NCI-H1436 treated with DMSO at 0.1 percent for 48 hours (cell line): ENCODE data around the gene ARMC8.
A peak's percentile ranks its signal among the peaks of the same experiment; 100 is the strongest.
"Not testable (repeated sequence)": the region's sequence is repeated elsewhere in the genome, so short reads cannot be mapped to it uniquely, and the experiment has no call there.

Source experiments
- DNase-seq: peaks from one replicate; lab custom pipeline; 2025; lab: John Stamatoyannopoulos, UW

The ARMC8 gene, protein sequence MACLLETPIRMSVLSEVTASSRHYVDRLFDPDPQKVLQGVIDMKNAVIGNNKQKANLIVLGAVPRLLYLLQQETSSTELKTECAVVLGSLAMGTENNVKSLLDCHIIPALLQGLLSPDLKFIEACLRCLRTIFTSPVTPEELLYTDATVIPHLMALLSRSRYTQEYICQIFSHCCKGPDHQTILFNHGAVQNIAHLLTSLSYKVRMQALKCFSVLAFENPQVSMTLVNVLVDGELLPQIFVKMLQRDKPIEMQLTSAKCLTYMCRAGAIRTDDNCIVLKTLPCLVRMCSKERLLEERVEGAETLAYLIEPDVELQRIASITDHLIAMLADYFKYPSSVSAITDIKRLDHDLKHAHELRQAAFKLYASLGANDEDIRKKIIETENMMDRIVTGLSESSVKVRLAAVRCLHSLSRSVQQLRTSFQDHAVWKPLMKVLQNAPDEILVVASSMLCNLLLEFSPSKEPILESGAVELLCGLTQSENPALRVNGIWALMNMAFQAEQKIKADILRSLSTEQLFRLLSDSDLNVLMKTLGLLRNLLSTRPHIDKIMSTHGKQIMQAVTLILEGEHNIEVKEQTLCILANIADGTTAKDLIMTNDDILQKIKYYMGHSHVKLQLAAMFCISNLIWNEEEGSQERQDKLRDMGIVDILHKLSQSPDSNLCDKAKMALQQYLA

DNA sequence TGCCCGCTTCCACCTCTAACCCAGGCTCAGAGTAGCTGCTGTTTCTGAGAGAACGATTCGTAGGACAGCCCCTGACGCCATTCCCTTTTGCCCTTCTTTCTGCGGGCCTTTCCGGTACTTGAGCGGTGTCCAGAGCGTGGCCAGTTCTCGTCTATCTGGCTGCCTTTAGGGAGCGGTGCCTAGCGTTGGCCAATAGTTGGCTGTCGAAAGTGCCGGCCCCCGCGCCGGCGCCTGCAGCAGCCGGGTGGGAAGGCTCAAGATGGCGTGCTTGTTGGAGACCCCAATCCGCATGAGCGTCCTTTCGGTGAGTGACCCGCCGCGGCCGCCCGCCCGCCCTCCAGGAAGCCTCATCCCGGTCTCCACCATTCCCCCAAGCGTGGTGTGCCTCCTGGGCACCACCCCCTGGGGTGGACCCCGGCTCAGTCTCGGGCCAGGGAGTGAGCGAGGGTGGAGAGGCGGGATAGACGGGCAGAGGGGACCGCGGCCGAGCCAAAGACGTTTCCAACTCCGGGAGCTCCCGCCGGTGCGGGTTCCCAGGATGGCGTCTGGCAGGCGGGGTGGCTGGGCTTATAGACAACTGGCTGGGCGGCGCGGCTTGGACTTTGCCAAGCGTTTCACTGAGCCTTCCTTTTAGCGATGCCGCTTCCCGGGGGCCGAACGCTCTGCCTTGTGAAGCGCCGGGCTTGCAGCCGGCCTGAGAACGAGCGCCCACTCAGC is at the start of gene ARMC8:
Gene ARMC8 (plus strand): TSS at position 6 of the 717 bp plus-strand sequence. CDS start 254 bp downstream, at position 260.
- DNase-seq = no peak

DNA sequence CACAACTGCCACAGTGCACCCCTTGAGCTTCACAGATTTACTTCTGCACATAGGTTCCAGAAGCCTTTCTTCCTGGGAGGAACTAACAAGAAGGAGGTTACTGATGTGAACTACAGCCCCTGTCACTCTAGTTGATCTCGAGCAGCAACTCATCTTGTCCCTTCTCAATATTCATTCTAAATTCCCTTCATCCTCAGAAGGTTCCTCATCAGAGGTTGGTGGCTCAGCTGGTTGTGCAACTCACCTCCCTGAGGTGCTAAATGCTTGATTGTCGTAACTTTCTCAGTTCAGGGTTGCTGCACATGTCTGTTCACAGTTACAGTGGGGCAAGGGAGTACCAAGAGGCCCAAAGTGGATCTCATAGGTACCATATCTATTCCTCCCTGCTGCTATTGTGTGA is 49.2 kb upstream of the ARMC8 start:
- no peak for DNase-seq

DNA sequence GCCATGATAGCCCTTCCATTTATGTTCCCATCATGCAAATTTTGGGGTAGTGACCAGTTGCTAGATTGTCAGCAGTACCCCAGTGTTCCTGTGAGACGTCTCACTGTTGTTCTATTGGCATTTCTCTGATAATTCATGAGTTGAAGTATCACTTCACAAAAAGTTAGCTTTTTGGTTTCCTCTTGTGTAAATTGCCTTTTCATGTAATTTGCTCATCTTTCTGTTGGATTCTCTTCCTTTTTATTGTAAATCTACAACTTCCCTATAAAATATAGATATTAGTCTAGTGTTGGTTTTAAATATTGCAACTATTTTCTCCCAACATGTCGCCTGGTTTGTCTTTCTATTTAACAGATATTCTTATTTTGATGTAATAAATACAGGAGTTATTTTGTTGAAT is 47.4 kb upstream of the ARMC8 start:
- DNase-seq = no peak

DNA sequence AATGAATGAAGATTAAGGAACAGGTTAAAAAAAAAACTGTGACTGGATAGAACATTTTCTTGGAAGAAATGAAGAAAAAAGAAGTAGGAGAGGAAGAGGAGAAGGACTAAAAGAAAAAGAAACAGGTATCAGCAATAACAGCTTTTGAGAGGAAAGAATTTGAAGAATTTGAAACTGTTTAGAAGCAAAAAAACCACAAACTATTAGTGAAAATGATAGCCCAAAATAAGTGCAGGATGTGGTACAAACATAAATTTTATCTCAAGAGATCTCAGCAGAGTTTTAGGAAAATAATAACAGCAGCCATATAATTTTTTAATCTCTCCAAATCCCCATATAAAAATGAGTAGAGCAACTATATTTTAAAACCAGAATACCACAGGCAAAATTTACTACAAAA is 46.2 kb upstream of the ARMC8 start:
- no peak for DNase-seq

DNA sequence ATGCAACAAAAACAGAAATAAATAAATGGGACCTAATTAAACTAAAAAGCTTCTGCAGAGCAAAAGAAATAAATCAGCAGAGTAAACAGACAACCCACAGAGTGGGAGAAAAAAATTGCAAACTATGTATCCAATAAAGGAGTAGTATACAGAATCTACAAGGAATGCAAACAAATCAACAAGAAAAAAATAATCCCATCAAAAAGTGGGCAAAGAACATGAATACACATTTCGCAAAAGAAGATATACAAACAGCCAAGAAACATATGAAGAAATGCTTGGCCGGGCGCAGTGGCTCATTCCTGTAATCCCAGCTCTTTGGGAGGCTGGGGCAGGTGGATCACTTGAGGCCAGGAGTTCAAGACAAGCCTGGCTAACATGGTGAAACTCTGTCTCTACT is 44.9 kb upstream of the ARMC8 start:
- not testable (repeated sequence) for DNase-seq

DNA sequence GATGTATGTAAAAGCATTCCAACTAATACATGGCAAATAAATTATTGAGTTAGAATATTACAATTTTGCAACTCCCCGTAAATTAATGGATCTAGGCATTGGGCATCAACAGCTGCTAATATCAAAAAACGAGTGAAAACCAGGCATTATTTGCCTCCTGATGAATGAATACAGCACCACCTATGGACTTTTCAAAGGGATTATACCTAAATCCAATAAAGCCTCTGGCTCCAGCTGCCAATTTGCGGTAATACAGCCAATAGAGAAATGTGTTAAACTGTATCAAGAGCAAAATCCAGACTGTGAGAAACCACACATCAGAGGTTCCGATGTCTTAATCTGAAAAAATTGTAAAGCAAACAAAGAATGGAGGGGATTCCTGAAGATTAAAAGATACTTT is 38.6 kb upstream of the ARMC8 start:
- no peak for DNase-seq

DNA sequence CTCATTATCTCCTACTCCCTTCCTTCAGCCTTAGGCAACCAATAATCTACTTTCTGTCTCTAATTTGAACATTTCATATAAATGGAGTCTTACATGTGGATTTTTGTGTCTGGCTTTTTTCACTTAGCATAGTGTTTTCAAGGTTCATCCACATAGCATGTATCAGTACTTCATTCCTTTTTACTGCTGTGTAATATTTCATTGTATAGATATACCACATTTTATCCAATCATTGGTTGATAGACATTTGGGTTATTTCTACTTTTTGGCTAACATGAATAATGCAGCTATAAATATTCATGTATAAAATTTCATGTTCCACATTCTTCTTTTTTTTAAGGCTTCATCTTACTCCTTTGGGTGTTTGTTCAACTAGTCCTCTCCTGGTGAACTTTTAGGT is 32.6 kb upstream of the ARMC8 start:
- DNase-seq = no peak

DNA sequence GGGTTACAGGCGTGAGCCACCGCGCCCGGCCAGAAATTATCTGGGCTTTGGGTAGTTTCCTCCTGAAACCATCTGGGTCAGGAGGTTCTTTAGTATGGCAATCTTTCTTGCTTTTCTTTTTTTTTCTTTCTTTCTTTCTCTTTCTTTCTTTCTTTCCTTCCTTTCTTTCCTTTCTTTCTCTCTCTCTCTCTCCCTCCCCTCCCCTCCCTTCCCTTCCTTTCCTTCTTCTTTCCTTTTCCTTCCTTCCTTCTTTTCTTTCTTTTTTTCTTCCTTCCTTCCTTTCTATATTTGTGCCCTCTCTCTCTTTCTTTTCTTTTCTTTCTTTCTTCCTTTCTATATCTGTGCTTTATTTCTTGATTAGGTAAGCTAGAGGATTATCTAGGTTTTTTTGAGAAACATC is 29.4 kb upstream of the ARMC8 start:
- DNase-seq = no peak

DNA sequence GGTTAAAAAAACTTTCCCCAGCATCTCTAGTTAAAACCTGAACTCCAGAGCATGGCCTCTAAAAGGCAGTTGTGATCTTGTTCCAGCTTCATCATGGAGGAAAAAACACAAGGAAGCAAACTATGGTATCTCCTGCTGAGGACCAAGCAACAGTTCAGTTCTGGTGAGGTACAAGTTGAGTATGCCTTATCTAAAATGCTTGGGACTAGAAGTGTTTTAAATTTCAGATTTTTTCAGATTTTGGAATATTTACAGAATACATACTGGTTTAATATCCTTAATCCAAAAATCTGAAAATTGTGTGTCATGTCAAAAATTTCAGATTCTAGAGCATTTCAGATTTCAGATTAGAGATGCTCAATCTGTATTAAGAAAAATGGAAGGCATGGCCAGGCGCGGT is 22.0 kb upstream of the ARMC8 start:
- no peak for DNase-seq

DNA sequence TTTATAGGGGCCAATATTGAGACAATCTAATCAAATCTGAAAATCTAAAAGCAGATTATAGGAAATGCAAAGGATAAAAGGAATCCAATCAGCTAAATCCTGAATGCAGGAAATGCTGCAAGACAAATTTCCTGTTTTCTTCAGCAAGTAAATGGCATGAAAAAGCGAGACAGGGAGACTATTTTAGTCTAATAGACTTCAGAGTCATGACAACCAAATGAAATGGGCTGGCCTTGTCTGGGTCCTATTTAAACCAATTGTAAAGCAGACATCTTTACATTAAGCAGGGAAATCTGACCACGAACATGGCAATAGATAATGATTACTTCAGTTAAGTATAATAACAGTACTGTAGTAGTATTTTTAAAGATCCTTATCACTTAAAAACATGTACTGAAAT is 14.5 kb upstream of the ARMC8 start:
- no peak for DNase-seq

DNA sequence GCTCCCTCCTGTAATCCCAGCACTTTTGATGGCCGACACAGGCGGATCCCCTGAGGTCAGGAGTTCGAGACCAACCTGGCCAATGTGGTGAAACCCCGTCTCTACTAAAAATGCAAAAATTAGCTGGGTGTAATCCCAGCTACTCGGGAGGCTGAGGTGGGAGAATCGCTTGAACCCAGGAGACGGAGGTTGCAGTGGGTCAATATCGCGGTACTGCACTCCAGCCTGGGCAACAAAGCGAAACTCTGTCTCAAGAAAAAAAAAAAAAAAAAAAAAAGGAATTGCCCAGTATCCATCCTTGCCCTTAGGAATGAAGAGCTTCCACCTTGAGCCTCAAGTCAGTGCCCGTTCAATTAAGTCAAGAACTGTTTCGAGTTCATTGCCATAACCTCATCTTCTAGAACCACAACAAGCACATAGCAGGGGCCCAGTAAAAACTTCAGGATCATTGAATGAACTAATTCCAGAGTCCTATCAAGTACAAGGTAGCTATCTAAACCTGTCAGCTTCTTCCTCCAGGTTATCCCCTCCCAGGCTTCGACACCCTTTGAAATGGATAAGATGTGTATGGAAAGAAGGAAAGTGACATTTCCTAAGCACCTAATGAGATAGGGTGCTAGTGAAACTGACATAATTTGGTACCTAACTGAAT is 13.2 kb upstream of the ARMC8 start:
- no peak for DNase-seq

DNA sequence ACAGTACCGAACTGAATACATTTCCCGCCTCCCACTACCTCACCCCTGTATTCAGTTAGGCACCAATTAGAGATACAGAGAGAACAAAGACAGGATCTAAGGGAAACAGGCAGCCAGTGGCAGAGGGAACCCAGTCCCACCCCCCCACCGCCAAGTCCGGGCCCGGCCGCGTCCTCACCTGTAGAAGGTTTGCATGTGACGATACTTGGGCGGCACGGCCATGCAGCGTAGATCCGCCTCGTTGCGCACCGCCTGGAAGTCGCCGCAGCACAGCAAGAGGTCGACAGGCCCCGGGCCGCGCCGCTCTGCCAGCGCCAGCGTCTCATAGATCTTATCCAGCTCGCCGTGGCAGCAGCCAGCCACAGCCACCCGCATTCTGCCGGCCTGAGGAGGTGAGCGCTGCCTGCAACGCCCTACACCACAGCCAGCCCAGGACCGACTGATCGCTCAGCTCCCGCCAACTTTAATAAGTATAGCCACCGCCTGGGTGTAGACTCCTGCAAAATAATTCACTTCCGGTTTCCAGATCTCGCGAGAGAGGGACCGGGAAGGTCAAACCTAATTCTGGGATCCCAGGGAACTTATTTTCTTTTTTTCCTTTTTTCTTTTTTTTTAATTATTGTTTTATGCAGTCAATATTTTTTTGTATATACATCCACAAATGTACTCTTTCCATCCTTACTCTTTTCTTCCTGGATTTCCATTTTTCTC is 12.5 kb upstream of the ARMC8 start, which contains the start of gene DBR1:
Gene DBR1 (minus strand): TSS at position 501 of the 711 bp plus-strand sequence. CDS start 126 bp downstream, at position 375.
- DNase-seq = peak; percentile 82

DNA sequence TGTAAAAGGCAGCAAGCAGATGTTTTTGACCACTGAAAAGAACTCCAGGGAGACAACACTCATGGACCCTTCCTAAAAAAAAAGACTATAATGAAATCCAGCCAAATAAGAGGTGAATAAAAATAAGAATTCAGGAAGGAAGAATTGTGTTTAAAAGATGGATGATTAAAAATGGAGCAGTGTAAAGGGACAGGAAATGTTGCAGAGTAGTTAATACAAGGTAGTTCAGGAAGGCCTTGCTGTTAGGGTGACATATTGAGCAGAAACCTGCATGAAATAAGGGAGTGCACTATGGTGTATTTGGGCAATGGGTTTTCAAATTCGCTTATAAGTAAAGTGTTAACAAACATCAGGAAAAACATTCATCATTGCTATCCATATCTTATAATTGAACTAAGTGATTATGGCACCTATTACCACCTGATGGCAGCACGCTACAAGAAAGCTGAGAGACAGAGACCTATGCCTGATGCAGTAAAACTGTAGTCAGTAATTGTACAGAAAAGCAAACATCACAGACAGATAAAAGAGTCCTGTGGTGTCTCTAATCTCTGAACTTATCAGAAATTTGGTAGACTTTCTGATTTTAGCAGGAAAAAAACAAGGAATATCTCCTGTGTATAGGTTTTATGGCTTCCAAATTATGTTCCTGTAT is 6.6 kb upstream of the ARMC8 start:
- peak; percentile 54 for DNase-seq

DNA sequence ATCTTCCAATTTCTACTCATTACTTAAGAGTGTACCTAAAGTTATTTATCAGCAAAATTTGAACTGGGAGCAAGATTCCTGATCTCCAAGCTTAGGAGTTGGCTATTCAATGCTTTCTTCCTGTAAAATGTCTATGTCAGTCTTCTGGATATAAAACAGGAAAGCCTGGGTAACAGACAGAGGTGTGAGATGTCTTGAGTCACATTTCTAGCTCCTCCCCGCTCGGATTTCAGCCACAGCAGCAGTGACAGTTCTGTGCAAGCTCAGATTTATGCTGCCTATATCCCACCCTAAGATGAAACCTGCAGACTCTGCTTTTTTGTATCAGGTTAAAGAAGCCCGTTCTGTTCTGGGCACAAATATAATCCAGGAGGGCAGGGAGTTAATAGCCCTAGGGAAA is 2.1 kb upstream of the ARMC8 start:
- DNase-seq = no peak

DNA sequence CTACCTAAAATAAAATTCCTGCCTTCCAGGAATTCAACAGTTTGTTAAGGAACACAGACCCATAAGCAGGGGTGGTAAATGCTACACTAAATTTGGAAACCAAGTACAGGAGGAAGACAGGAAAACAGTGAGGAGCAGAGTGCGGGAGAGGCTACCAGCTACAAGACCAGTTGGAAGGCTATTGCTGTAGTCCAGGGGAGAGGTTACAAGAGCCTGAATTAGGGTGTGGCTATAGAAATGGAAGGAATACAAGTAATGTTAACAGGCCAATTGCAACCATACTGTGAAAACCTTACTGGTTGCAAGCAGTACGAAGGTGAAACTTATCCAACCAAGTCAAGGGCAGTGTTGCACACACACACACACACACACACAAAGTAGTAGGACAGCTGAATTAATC is 880 bp upstream of the ARMC8 start:
- DNase-seq = no peak

DNA sequence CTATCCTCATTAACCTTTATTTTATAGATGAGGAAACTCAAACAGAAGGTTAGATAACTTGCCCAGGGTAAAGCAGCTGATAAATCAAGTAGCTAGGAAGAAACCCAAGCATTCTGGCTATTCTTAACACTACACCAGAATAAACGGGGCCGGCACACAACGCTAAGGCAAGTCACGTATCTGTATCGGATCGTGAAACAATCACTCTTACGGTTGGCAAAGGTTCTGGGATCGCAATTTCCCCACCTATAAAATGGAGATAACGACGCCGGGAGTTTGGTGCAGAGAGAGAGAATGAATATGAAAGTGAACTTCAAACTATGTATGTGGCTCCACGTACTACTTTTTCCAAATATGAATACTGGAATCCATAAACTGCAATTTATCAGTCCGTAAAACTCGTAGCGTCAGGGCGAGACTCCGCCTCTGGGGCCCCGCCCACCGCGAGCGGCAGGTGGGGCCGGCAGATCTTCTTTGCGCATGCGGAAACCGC is 252 bp upstream of the ARMC8 start:
- DNase-seq = peak; percentile 71

DNA sequence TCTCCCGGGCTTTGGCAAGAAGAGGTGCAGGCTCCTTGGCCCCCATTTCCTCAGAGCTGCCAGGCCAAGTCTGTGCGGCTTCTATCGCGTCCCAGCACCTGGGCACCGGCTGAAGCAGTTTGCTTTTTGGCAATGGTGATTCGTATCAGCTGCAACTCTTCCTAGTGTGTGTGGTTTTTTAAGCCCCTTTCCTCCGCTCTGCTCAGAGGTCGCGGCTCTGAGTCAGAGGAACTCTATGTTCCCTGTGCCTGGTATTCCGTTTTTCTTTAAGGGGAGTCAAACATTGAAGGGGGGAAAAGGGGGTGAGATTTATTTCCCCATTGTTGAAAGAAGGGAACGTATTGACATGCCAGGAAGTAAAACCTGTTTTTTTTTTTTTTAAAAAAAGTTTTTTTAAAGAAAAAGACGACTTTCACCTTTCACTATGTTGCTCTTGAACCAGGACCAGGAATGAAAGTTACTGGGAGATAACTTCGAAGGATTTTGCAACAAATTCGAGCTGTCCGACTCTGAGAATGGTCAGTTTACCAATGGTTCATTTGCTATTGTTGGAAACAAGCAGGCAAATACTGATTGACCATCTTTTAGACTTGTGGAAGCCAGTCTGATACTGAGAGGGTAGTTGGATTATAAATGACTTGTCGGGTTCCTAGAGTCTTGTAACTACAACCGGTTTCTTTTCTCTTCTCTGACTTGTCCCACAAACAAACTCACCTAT is 1.1 kb downstream of the ARMC8 start:
- DNase-seq = no peak

DNA sequence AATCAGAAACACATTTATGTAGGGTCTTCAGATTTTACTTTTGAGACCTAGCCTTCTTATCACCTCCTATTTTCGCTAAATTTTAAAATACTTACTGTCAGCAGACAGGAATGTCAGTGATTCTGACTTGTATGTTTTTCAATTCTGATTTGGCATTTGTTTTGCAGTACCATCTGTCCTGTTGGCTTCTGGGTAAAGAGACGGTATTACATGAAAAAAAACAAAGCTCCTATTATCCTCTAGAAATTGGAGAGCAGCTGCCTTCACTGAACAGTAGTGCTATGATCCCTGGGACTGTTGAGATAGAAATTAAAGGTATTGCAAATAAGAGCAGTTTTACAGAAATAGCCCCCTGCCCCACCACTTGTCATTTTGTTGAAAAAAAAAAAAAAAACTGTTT is 8.4 kb downstream of the ARMC8 start:
- no peak for DNase-seq

DNA sequence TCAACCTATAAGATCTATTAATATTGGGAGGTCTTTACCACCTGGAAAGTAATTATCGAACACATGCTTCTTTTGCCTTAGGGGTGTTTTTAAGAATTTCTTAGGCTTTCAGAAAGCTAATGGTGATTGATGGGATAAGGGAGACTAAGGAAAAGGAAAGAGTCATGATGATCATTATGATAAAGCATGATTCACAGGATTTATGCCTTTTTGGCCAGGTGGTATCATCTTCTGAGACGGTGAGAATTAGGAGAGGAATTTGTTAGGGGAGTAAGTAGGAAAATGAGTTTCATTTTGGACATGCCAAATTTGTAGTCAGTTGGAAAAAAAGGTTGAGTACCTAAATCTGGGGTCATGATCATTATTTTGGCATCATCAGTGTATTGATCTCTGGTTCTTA is 8.9 kb downstream of the ARMC8 start:
- no peak for DNase-seq

DNA sequence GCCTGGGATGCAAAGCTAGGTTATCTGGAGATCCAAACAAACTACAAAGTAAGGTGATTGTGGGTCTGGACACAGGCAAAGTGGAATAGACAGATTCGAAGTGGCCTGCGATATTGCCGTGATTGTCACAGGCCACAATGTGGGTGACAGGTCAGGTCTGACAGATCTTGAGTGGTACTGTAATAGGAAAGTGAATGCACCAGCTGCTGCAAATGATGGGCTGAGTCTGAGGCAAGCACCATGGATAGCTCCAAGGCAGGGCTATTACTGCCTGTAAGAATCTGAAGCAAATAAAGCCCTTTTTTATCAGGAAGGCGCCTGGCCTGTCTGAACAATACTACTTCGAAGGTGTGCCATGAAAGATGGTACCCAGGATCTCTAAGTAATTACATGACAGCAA is 10.0 kb downstream of the ARMC8 start:
- DNase-seq = no peak
